ENCODE data around the gene CS. TPM values are rescaled to one million over a fixed set of nuclear protein-coding genes. Genes with fewer than 3 reads are reported as not detected.
A peak's percentile ranks its signal among the peaks of the same experiment; 100 is the strongest.

Gene CS
- total RNA-seq, 6 experiments from 2014 or later, result 196 to 247 (median 232) TPM

DNA sequence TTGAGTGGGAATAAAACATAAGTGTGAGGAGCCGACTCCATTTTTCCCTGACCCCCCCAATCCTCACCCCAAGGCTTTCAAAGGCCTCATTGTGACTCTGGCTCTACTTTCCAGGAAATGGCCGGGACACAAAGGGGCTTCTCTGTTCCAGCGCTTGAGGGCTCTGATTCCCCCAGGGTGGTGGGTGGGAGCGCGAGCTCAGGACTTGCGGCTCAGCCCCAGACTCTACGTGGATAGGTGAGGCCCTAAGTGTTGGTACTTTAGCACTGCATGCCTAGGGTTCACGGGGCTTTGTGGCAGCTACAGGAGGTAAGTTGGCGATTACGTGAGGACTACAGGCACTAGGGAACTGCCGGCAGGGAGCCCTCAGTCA, 15.1 kb upstream of the CS start:
- peaks cover 8% of the 10 kb centered on the region; the same call in 1 of the 2 replicates for H3K4me1 Mint-ChIP-seq (ENCODE audit: low read depth)
- TF ChIP-seq, protein P1, sequence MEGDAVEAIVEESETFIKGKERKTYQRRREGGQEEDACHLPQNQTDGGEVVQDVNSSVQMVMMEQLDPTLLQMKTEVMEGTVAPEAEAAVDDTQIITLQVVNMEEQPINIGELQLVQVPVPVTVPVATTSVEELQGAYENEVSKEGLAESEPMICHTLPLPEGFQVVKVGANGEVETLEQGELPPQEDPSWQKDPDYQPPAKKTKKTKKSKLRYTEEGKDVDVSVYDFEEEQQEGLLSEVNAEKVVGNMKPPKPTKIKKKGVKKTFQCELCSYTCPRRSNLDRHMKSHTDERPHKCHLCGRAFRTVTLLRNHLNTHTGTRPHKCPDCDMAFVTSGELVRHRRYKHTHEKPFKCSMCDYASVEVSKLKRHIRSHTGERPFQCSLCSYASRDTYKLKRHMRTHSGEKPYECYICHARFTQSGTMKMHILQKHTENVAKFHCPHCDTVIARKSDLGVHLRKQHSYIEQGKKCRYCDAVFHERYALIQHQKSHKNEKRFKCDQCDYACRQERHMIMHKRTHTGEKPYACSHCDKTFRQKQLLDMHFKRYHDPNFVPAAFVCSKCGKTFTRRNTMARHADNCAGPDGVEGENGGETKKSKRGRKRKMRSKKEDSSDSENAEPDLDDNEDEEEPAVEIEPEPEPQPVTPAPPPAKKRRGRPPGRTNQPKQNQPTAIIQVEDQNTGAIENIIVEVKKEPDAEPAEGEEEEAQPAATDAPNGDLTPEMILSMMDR (IDR thresholded peaks at IDR 0.05), result no peak
- no peaks in the 10 kb centered on the region for H3K9me3 Mint-ChIP-seq
- H3K27ac Mint-ChIP-seq, result peak overlapping the region; percentile 98
- no peak for DNase-seq
- H3K4me3 Mint-ChIP-seq, result peak overlapping the region; percentile 99
- no peaks in the 10 kb centered on the region; the same call in 1 of the 2 replicates for H3K27me3 Mint-ChIP-seq (ENCODE audit: insufficient read depth)
- H3K36me3 Mint-ChIP-seq (ENCODE audit: low read depth), result peaks cover 20% of the 10 kb centered on the region

DNA sequence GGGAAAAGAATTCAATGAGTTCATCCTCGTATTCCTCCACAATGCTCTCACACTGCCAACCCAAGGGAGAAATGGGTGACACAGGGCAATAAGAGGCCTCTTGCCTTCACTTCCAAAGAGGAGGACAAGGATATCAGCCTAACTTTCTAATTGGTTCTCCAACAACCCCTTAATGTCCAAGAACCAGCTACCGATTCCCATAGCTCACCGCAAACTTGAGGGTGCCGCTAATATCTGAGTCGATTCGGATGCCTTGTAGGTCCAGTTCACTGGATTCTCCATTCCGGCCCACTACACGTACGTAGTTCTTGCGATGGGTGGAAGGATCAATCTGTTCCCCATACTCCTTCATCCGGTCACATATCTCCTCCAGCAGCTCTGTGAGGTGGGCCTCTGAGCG, 10.9 kb upstream of the CS start:
- Mint-ChIP-seq H3K27me3 (ENCODE audit: insufficient read depth) (no peaks in the 10 kb centered on the region), H3K9me3 (no peaks in the 10 kb centered on the region), H3K4me1 (ENCODE audit: low read depth) (peaks cover 8% of the 10 kb centered on the region; the same call in 1 of the 2 replicates), H3K4me3 (no peak overlapping the region), H3K27ac (no peak overlapping the region), H3K36me3 (ENCODE audit: low read depth) (peaks cover 27% of the 10 kb centered on the region)
- no peak for DNase-seq
- TF ChIP-seq, protein P1 (IDR thresholded peaks at IDR 0.05), result no peak

- H3K4me3 Mint-ChIP-seq, result no peak overlapping the region
- H3K4me1 Mint-ChIP-seq (ENCODE audit: low read depth), result no peaks in the 10 kb centered on the region
- H3K36me3 Mint-ChIP-seq (ENCODE audit: low read depth), result peaks cover 21% of the 10 kb centered on the region
- TF ChIP-seq, protein P1 (IDR thresholded peaks at IDR 0.05), result no peak
- no peaks in the 10 kb centered on the region for H3K27me3 Mint-ChIP-seq (ENCODE audit: insufficient read depth)
- H3K27ac Mint-ChIP-seq, result no peak overlapping the region
- DNase-seq, result no peak
- no peaks in the 10 kb centered on the region for H3K9me3 Mint-ChIP-seq
Measured at GRCh38 chr12:56308714-56309113, 8.6 kb upstream of the CS start.

DNA sequence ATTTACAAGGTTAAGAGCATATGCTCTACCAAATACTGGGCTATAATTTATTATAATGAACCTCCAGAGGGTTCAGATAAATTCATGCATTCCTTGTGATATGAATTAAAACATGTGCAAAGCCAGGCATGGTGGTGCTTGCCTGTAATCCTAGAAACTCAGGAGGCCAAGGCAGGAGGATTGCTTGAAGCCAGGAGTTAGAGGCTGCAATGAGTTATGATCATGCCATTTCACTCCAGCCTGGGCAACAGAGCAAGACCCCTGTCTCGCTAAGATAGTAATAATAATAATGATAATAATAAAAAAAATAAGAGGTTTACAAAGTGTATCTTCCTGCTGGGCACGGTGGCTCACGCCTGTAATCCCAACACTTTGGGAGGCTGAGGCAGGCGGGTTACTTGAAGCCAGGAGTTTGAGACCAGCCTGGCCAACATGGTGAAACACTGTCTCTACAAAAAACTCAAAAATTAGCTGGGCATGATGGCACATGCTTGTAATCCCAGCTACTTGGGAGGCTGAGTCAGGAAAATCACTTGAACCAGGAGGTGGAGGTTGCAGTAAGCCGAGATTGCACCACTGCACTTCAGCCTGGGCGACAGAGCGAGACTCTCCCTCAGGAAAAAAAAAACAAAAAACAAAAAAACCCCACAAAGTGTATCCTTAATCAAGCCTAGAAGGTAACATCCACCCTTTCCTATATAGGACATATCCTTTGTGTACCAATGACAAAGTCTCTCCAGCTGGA, 7.3 kb upstream of the CS start:
- Mint-ChIP-seq H3K27me3 (ENCODE audit: insufficient read depth) (no peaks in the 10 kb centered on the region), H3K27ac (no peak overlapping the region), H3K36me3 (ENCODE audit: low read depth) (peaks cover 21% of the 10 kb centered on the region), H3K4me3 (no peak overlapping the region), H3K4me1 (ENCODE audit: low read depth) (peaks cover under 1% of the 10 kb centered on the region), H3K9me3 (no peaks in the 10 kb centered on the region)
- DNase-seq, result no peak
- TF ChIP-seq, protein P1 (IDR thresholded peaks at IDR 0.05), result no peak

DNA sequence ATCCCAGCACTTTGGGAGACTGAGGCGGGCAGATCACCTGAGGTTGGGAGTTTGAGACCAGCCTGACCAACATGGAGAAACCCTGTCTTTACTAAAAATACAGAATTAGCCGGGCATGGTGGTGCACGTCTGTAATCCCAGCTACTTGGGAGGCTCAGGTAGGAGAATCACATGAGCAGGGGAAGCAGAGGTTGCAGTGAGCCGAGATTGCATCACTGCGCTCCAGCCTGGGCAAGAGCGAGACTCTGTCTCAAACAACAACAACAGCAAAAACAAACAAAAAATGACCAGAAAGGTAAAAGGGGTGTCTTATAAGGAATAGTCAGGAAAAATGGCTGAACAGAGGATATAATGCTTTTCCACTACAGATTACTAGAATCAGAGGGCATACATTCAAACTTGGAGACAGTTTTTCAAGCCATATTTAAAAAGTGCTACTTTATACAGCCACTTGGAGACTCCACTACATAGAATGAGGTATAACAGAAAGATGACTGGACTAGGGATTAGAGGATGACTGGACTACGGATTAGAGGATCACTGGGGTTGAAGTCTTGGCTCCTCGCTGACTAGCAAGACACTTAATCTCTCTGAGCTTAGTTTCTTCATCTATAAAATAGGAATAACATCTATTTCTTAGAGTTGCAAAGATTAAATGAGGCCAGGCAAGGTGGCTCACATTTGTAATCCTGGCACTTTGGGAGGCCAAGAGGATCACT, 4.9 kb upstream of the CS start:
- Mint-ChIP-seq H3K9me3 (no peaks in the 10 kb centered on the region), H3K4me3 (no peak overlapping the region), H3K4me1 (ENCODE audit: low read depth) (peaks cover 22% of the 10 kb centered on the region), H3K27ac (no peak overlapping the region), H3K27me3 (ENCODE audit: insufficient read depth) (no peaks in the 10 kb centered on the region; the same call in none of the 2 replicates), H3K36me3 (ENCODE audit: low read depth) (peaks cover 10% of the 10 kb centered on the region)
- TF ChIP-seq, protein P1 (IDR thresholded peaks at IDR 0.05), result no peak
- no peak for DNase-seq

Data from HFFc6 (cell line).